H1 (cell line): ENCODE results near the gene SANBR. TPM values are rescaled to one million over a fixed set of nuclear protein-coding genes. Genes with fewer than 3 reads are reported as not detected.

Experiments
- CTCF ChIA-PET: fragments of 300-600 bp; sonication (Branson Sonifier 250); formaldehyde crosslinking; loops from one replicate; lab custom pipeline; 2021; ENCODE audit not compliant: partially characterized antibody; lab: Charles Lee
- POLR2A ChIA-PET: fragments of 300-600 bp; sonication (Branson Sonifier 250); formaldehyde crosslinking; loops from one replicate; lab custom pipeline; 2021; ENCODE audit warnings: inconsistent platforms; ENCODE audit not compliant: partially characterized antibody; lab: Charles Lee
- DNase-seq, 2 experiments: peaks; one replicate each; pipeline versions ENCODE4 v3.0.0 to v3.0.0-alpha.2; 2010 to 2022; ENCODE audit warnings: low spot score in 2 of 2, low read depth in 1 of 2, mixed read lengths in 1 of 2
- FAIRE-seq: peaks from 2 replicates; lab custom pipeline; 2011; peaks lifted over from hg19 to GRCh38; lab: Jason Lieb, UNC
- H2AFZ ChIP-seq: 2 replicates; pipeline ENCODE4 v1.8.1; 2012; ENCODE audit warnings: low read length, inconsistent platforms
- H2AK5ac ChIP-seq: 2 replicates; pipeline ENCODE4 v1.6.1; 2013; ENCODE audit warnings: low read depth, low read length
- H2BK120ac ChIP-seq: replicated peaks from 2 replicates; pipeline ENCODE3; 2013; ENCODE audit warnings: low read depth, low read length, inconsistent platforms
- H2BK12ac ChIP-seq: 2 replicates; pipeline ENCODE4 v1.6.1; 2013; ENCODE audit warnings: low read depth, low read length
- H2BK15ac ChIP-seq: 2 replicates; pipeline ENCODE4 v1.6.1; 2013; ENCODE audit warnings: low read length
- H2BK20ac ChIP-seq: 2 replicates; pipeline ENCODE4 v1.6.1; 2013; ENCODE audit warnings: low read length
- H2BK5ac ChIP-seq: 2 replicates; pipeline ENCODE4 v1.6.1; 2013; ENCODE audit warnings: low read depth, low read length
- H3K14ac ChIP-seq: 2 replicates; pipeline ENCODE4 v1.6.1; 2013; ENCODE audit warnings: inconsistent platforms; ENCODE audit not compliant: insufficient read length
- H3K18ac ChIP-seq: 2 replicates; pipeline ENCODE4 v1.6.1; 2013; ENCODE audit warnings: low read length; ENCODE audit errors: extremely low read depth
- H3K23ac ChIP-seq: 2 replicates; pipeline ENCODE4 v1.6.1; 2013; ENCODE audit warnings: inconsistent platforms; ENCODE audit not compliant: insufficient read length
- H3K23me2 ChIP-seq: 2 replicates; pipeline ENCODE4 v1.6.1; 2013; ENCODE audit warnings: low read depth, low read length
- H3K27ac ChIP-seq: 2 replicates; pipeline ENCODE4 v1.6.1; 2011; ENCODE audit warnings: low read depth, low read length, inconsistent platforms
- H3K27me3 ChIP-seq, 4 experiments: replicated peaks in 1 of 4; 1 replicate in 1 of 4; 2 replicates in 3 of 4; pipeline versions ENCODE4 v1.6.1 to v1.8.1; 2011 to 2013; ENCODE audit warnings: low read length in 3 of 4, mild to moderate bottlenecking in 3 of 4, inconsistent platforms in 2 of 4, mixed read lengths in 2 of 4, moderate library complexity in 1 of 4; ENCODE audit not compliant: control insufficient read depth in 3 of 4, insufficient read depth in 3 of 4; ENCODE audit errors: extremely low read depth in 1 of 4
- H3K36me3 ChIP-seq, 4 experiments: 2 replicates each; pipeline versions ENCODE4 v1.6.1 to v1.8.1; 2011 to 2013; ENCODE audit warnings: mild to moderate bottlenecking in 4 of 4, low read length in 3 of 4, moderate library complexity in 2 of 4, control low read depth in 1 of 4, inconsistent platforms in 1 of 4; ENCODE audit not compliant: insufficient read depth in 4 of 4, control insufficient read depth in 2 of 4
- H3K4ac ChIP-seq: replicated peaks from 2 replicates; pipeline ENCODE3; 2013; ENCODE audit warnings: low read length, low read depth, mixed read lengths, inconsistent platforms; ENCODE audit not compliant: insufficient read length
- H3K4me1 ChIP-seq, 4 experiments: replicated peaks in 1 of 4; 1 replicate in 1 of 4; 2 replicates in 3 of 4; pipeline versions ENCODE4 v1.6.1 to v1.8.1; 2011 to 2013; ENCODE audit warnings: low read length in 3 of 4, inconsistent platforms in 2 of 4, mixed read lengths in 1 of 4; ENCODE audit not compliant: insufficient read depth in 4 of 4, control insufficient read depth in 3 of 4
- H3K4me2 ChIP-seq, 2 experiments: 2 replicates each; pipeline versions ENCODE4 v1.6.1 to v1.8.1; 2011 to 2013; ENCODE audit warnings: low read depth in 2 of 2, low read length in 2 of 2, control low read depth in 1 of 2, inconsistent platforms in 1 of 2, mild to moderate bottlenecking in 1 of 2; ENCODE audit not compliant: insufficient read depth in 1 of 2
- H3K4me3 ChIP-seq, 4 experiments: fragments of 200-600, 300-600 bp in 1 of 4; sonication (generic), shearing (Covaris generic), sonication (Bioruptor Twin) in 1 of 4; 2 replicates each; pipeline versions ENCODE4 v1.5.1 to v1.8.1; 2011 to 2016; ENCODE audit warnings: low read length in 4 of 4, low read depth in 3 of 4, control low read depth in 2 of 4, inconsistent platforms in 2 of 4, mild to moderate bottlenecking in 2 of 4, mixed read lengths in 1 of 4, moderate library complexity in 1 of 4; ENCODE audit not compliant: insufficient read depth in 2 of 4; ENCODE audit errors: extremely low read depth in 1 of 4
- H3K56ac ChIP-seq: replicated peaks from 2 replicates; pipeline ENCODE3; 2013; ENCODE audit warnings: low read depth, mild to moderate bottlenecking, mixed read lengths, low read length, inconsistent platforms; ENCODE audit not compliant: insufficient read length
- H3K79me1 ChIP-seq: 2 replicates; pipeline ENCODE4 v1.6.1; 2013; ENCODE audit warnings: low read depth, low read length, control low read depth
- H3K79me2 ChIP-seq, 2 experiments: 2 replicates each; pipeline versions ENCODE4 v1.6.1 to v1.8.1; 2012 to 2013; ENCODE audit warnings: low read length in 2 of 2, mild to moderate bottlenecking in 2 of 2, inconsistent platforms in 1 of 2; ENCODE audit not compliant: insufficient read depth in 2 of 2, control insufficient read depth in 1 of 2
- H3K9ac ChIP-seq, 4 experiments: replicated peaks in 1 of 4; 1 replicate in 1 of 4; 2 replicates in 3 of 4; pipeline versions ENCODE4 v1.6.1 to v1.8.1; 2011 to 2013; ENCODE audit warnings: low read depth in 3 of 4, low read length in 3 of 4, control low read depth in 2 of 4, mild to moderate bottlenecking in 2 of 4, moderate library complexity in 2 of 4, inconsistent platforms in 1 of 4; ENCODE audit errors: extremely low read depth in 1 of 4
- H3K9me3 ChIP-seq, 2 experiments: 2 replicates each; pipeline versions ENCODE4 v1.6.1 to v1.8.1; 2012 to 2013; ENCODE audit warnings: mild to moderate bottlenecking in 2 of 2, moderate library complexity in 2 of 2, control low read depth in 1 of 2, inconsistent platforms in 1 of 2, low read depth in 1 of 2, low read length in 1 of 2, mixed read lengths in 1 of 2; ENCODE audit not compliant: insufficient read depth in 2 of 2
- H4K20me1 ChIP-seq, 2 experiments: replicated peaks in 1 of 2; 2 replicates each; pipeline versions ENCODE3 to v1.8.1; 2011 to 2013; ENCODE audit warnings: inconsistent platforms in 2 of 2, low read length in 2 of 2, mild to moderate bottlenecking in 1 of 2; ENCODE audit not compliant: insufficient read depth in 2 of 2, control insufficient read depth in 1 of 2
- H4K5ac ChIP-seq: 2 replicates; pipeline ENCODE4 v1.6.1; 2013; ENCODE audit warnings: low read length, low read depth, mixed read lengths, inconsistent platforms; ENCODE audit not compliant: insufficient read length
- H4K8ac ChIP-seq: 2 replicates; pipeline ENCODE4 v1.8.0; 2013; ENCODE audit warnings: mild to moderate bottlenecking, moderate library complexity, low read length, inconsistent platforms; ENCODE audit not compliant: insufficient read depth; ENCODE audit errors: extremely low read depth
- H4K91ac ChIP-seq: replicated peaks from 2 replicates; pipeline ENCODE3; 2013; ENCODE audit warnings: low read length, mixed read lengths, inconsistent platforms; ENCODE audit not compliant: insufficient read length
- CREB1 ChIP-seq: IDR thresholded peaks from 2 replicates; pipeline ENCODE4 v1.6.1; 2012; ENCODE audit warnings: inconsistent platforms
- CTCF ChIP-seq, 3 experiments: IDR thresholded peaks; 1 replicate in 2 of 3; 2 replicates in 1 of 3; pipeline versions ENCODE4 v1.5.1 to v1.6.1; 2011; ENCODE audit warnings: low read length in 3 of 3, mild to moderate bottlenecking in 3 of 3, inconsistent platforms in 2 of 3, low read depth in 1 of 3, moderate library complexity in 1 of 3; ENCODE audit not compliant: insufficient read depth in 1 of 3; ENCODE audit errors: control extremely low read depth in 1 of 3
- EZH2 ChIP-seq: fragments of 200-600 bp; sonication (generic); IDR thresholded peaks from 2 replicates; pipeline ENCODE4 v1.7.1; 2012; ENCODE audit warnings: low read depth, mild to moderate bottlenecking, moderate library complexity, low read length, inconsistent platforms; ENCODE audit not compliant: severe bottlenecking
- GTF2F1 ChIP-seq: IDR thresholded peaks from 2 replicates; pipeline ENCODE4 v1.6.1; 2012; ENCODE audit warnings: low read depth, low read length, improper control_type of control experiment, borderline replicate concordance
- MAFK ChIP-seq: IDR thresholded peaks from 2 replicates; pipeline ENCODE4 v1.6.1; 2012; ENCODE audit warnings: low read depth, mild to moderate bottlenecking, improper control_type of control experiment, low read length
- POU5F1 ChIP-seq: IDR thresholded peaks from 2 replicates; pipeline ENCODE4 v1.6.1; 2011; ENCODE audit warnings: low read depth, mild to moderate bottlenecking, low read length, moderate library complexity
- RAD21 ChIP-seq, 2 experiments: IDR thresholded peaks in 1 of 2; conservative IDR thresholded peaks in 1 of 2; 2 replicates each; pipeline ENCODE4 v1.6.1; 2011; ENCODE audit warnings: low read depth in 2 of 2, low read length in 2 of 2, improper control_type of control experiment in 1 of 2, inconsistent platforms in 1 of 2, mild to moderate bottlenecking in 1 of 2, moderate library complexity in 1 of 2
- RNF2 ChIP-seq: fragments of 200-900, 300-1000 bp; sonication (generic); IDR thresholded peaks from 2 replicates; pipeline ENCODE4 v1.7.1; 2016; ENCODE audit warnings: borderline replicate concordance, low read depth, mild to moderate bottlenecking, antibody characterized with exemption, low read length; ENCODE audit not compliant: poor library complexity, severe bottlenecking; ENCODE audit errors: missing control alignments
- SAP30 ChIP-seq: fragments of 300-600 bp; sonication (generic); IDR thresholded peaks from 2 replicates; pipeline ENCODE4 v1.7.1; 2012; ENCODE audit warnings: low read length, moderate library complexity, mild to moderate bottlenecking, inconsistent platforms; ENCODE audit not compliant: insufficient read depth, insufficient replicate concordance
- SIN3A ChIP-seq, 2 experiments: IDR thresholded peaks in 1 of 2; conservative IDR thresholded peaks in 1 of 2; 2 replicates each; pipeline ENCODE4 v1.6.1; 2011 to 2012; ENCODE audit warnings: low read length in 2 of 2, improper control_type of control experiment in 1 of 2, low read depth in 1 of 2, mild to moderate bottlenecking in 1 of 2
- WGBS, 2 experiments: shearing (Covaris generic) in 1 of 2; methylation state at CpG; one replicate each; pipeline versions ENCODE4 v1.1.6 to v1.1.7; 2013 to 2015; ENCODE audit warnings: low lambda C conversion rate in 2 of 2, mixed read lengths in 2 of 2, inconsistent platforms in 1 of 2, low coverage in 1 of 2, missing lambda C conversion rate in 1 of 2; ENCODE audit not compliant: insufficient replicate concordance in 2 of 2, insufficient coverage in 1 of 2, insufficient read length in 1 of 2; ENCODE audit errors: extremely low coverage in 1 of 2, missing lambda C conversion rate in 1 of 2; 5-methylcytosine and 5-hydroxymethylcytosine counted together
- polyA plus RNA-seq, 7 experiments: library from polyadenylated mRNA; depleted of rRNA in 3 of 7; stranded (reverse) in 5 of 7; unstranded in 2 of 7; fragments of >200 nt in 5 of 7; fragments of 200-250 nt in 2 of 7; gene quantifications; 1 replicate in 5 of 7; 2 replicates in 1 of 7; 4 replicates in 1 of 7; pipeline versions ENCODE4 v1.2.1 to v1.2.3, GENCODE V29; 2011 to 2013; ENCODE audit warnings: missing spikeins in 2 of 7, mixed read lengths in 2 of 7
- total RNA-seq: library from RNA; stranded (reverse); fragmentation: NEBNext Ultra II Directional; extraction: Animal tissue kit (Norgen Biotek cat#: 25700); gene quantifications from 2 replicates; pipeline ENCODE4 v1.2.1, GENCODE V29; 2021

SANBR gene
- total and polyA plus RNA-seq, 2 of the 8 experiments (the other 6 are each of a cell fraction or from before 2014, with no cell fraction given) = 3.4 to 12.1 TPM

DNA sequence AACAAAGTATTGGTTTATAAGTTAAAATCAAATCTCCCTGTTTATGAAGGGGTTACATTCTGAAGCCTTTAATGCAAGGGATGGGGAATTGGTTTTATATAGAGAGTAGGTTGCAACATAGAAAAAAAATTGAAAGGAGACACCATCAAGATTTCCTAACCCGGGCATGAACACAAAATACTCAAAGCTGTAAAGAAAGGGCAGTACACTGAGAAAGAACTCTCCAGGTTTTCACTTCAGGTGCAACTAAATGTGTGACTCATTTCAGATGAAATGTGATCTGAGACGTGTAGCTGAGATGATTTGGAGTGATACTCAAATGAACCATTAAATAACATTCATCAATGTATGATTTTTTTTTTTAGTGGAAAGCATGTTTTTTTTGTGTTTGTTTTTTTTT lies 43.6 kb downstream of the SANBR start:
- Histone ChIP-seq H3K18ac (no peak overlapping the region), H2AFZ (no peak overlapping the region), H3K27me3 (no peaks in the 10 kb centered on the region), H2BK120ac (no peak overlapping the region), H3K27ac (no peak overlapping the region), H2AK5ac (no peak overlapping the region), H3K9me3 (0 out of 4 replicates have a peak, but pooled peaks cover 0 to 3% of the 10 kb centered on the region in 2 experiments), H3K4me3 (no peak overlapping the region), H3K36me3 (peaks cover 0 to 6% (median 3%) of the 10 kb centered on the region in 4 experiments; a peak in 4 of 8 replicates), H3K23ac (no peak overlapping the region), H3K23me2 (no peaks in the 10 kb centered on the region), H4K20me1 (no peaks in the 10 kb centered on the region), H3K9ac (no peak overlapping the region), H4K5ac (no peak overlapping the region), H3K79me2 (no peaks in the 10 kb centered on the region), H4K91ac (no peak overlapping the region), H3K14ac (no peak overlapping the region), H3K4me1 (no peaks in the 10 kb centered on the region), H3K56ac (no peak overlapping the region), H3K4ac (no peak overlapping the region), H3K79me1 (no peaks in the 10 kb centered on the region), H2BK12ac (no peak overlapping the region), H2BK15ac (no peak overlapping the region), H2BK20ac (no peak overlapping the region), H2BK5ac (no peak overlapping the region), H4K8ac (no peak overlapping the region), H3K4me2 (no peak overlapping the region)
- DNase-seq = no peak
- CTCF ChIA-PET = no interaction called here
- FAIRE-seq = no peak
- 78% methylated on average over 2 of the region's 2 CpGs; no CpG with 5 or more reads in 1 of the 2 experiments for WGBS, 2 experiments
- POLR2A ChIA-PET = interaction anchor here (0.7 kb wide), 1 partner anchor 120 kb away, joined by 3 read pairs; no protein-coding TSS in a partner anchor
- TF ChIP-seq SIN3A (conservative IDR thresholded peaks at IDR 0.05 in 1 of 2, IDR thresholded peaks at IDR 0.05 in 1 of 2; ENCODE audit: low read depth in 1 of 2, low read length in 2 of 2) = no peak
- no peak for TF ChIP-seq MAFK
- no peak for TF ChIP-seq SAP30
- TF ChIP-seq RNF2 = no peak
- TF ChIP-seq CREB1 = no peak
- no peak for TF ChIP-seq RAD21 (IDR thresholded peaks at IDR 0.05 in 1 of 2, conservative IDR thresholded peaks at IDR 0.05 in 1 of 2; ENCODE audit: low read depth in 2 of 2, low read length in 2 of 2)
- no peak for TF ChIP-seq CTCF (IDR thresholded peaks at IDR 0.05; ENCODE audit: control extremely low read depth in 1 of 3, insufficient read depth in 1 of 3, low read depth in 1 of 3, low read length in 3 of 3)
- no peak for TF ChIP-seq POU5F1
- TF ChIP-seq EZH2 = no peak
- no peak for TF ChIP-seq GTF2F1
